Panc1 (cell line): Measurements from ENCODE around the gene SOHLH2. TPM values are rescaled to one million over a fixed set of nuclear protein-coding genes. Genes with fewer than 3 reads are reported as not detected.

ENCODE experiments used
- ATAC-seq: fragments of 200-7000 bp; cut with Tn5 transposase; 2 replicates; pipeline ENCODE4 v1.9.1; 2020; ENCODE audit warnings: mild to moderate bottlenecking, moderate library complexity
- BruUV-seq: library from RNA; stranded (reverse); fragments of 400-500 nt; replicated peaks from 2 replicates; lab custom pipeline; 2021; lab: Mats Ljungman, UMichigan
- CTCF ChIA-PET: fragments of 300-600 bp; sonication (Branson Sonifier 250); formaldehyde crosslinking; loops from one replicate; lab custom pipeline; 2022; ENCODE audit warnings: antibody characterized with exemption; lab: Charles Lee
- POLR2A ChIA-PET: fragments of 300-600 bp; sonication (Branson Sonifier 250); formaldehyde crosslinking; loops from one replicate; lab custom pipeline; 2022; ENCODE audit warnings: antibody characterized with exemption; lab: Charles Lee
- DNase-seq: peaks from one replicate; pipeline ENCODE4 v3.0.0-alpha.2; 2010; ENCODE audit warnings: low read depth, low spot score
- H3K27ac ChIP-seq: 2 replicates; pipeline ENCODE4 v1.5.1; 2011; ENCODE audit warnings: mild to moderate bottlenecking, low read length, inconsistent platforms
- H3K27me3 ChIP-seq: fragments of 200-500 bp; sonication (Bioruptor generic); 2 replicates; pipeline ENCODE4 v1.6.0; 2014; ENCODE audit warnings: low read length, inconsistent platforms; ENCODE audit not compliant: control insufficient read depth, insufficient read depth
- H3K36me3 ChIP-seq: fragments of 200-500 bp; sonication (Bioruptor generic); 2 replicates; pipeline ENCODE4 v1.5.1; 2014; ENCODE audit warnings: inconsistent platforms, mild to moderate bottlenecking, low read length, moderate library complexity; ENCODE audit not compliant: control insufficient read depth, insufficient read depth
- H3K4me1 ChIP-seq: 2 replicates; pipeline ENCODE4 v1.5.1; 2011; ENCODE audit warnings: inconsistent platforms, mild to moderate bottlenecking, low read length, moderate library complexity; ENCODE audit not compliant: control insufficient read depth, insufficient read depth
- H3K4me3 ChIP-seq, 2 experiments: 2 replicates each; pipeline ENCODE4 v1.5.1; 2011 to 2012; ENCODE audit warnings: low read depth in 2 of 2, low read length in 2 of 2, mild to moderate bottlenecking in 2 of 2, inconsistent platforms in 1 of 2, moderate library complexity in 1 of 2
- H3K9me3 ChIP-seq: fragments of 200-500 bp; sonication (Bioruptor generic); 2 replicates; pipeline ENCODE4 v1.5.1; 2014; ENCODE audit warnings: low read depth, mild to moderate bottlenecking, inconsistent platforms, low read length, moderate library complexity; ENCODE audit not compliant: control insufficient read depth, insufficient read depth
- CTCF ChIP-seq: fragments of 450-650 bp; IDR thresholded peaks from 2 replicates; pipeline ENCODE4 v1.5.1; 2017; ENCODE audit warnings: mild to moderate bottlenecking
- POLR2AphosphoS5 ChIP-seq: IDR thresholded peaks from 2 replicates; pipeline ENCODE4 v1.6.1; 2012; ENCODE audit warnings: mild to moderate bottlenecking, low read depth, low read length, moderate library complexity
- REST ChIP-seq, 2 experiments: IDR thresholded peaks; 2 replicates each; pipeline ENCODE4 v1.6.1; 2011 to 2012; ENCODE audit warnings: low read depth in 2 of 2, control low read depth in 1 of 2, low read length in 1 of 2, mild to moderate bottlenecking in 1 of 2, moderate library complexity in 1 of 2; ENCODE audit not compliant: insufficient read depth in 1 of 2
- SIN3A ChIP-seq: IDR thresholded peaks from 2 replicates; pipeline ENCODE4 v1.6.1; 2012; ENCODE audit warnings: low read depth, mild to moderate bottlenecking, low read length, moderate library complexity, borderline replicate concordance; ENCODE audit not compliant: insufficient read depth
- TCF7L2 ChIP-seq: IDR thresholded peaks from 2 replicates; pipeline ENCODE4 v1.6.1; 2011; ENCODE audit warnings: mild to moderate bottlenecking, low read depth, low read length, inconsistent platforms
- in situ Hi-C: cut with HindIII; loops from 2 replicates; pipeline ENCODE4 v1.10.0; 2016; ENCODE audit warnings: low sequenced_read_pairs, low pct_unique_long_range_greater_than_20kb
- intact Hi-C: fragments of 100-400 bp; cut with micrococcal nuclease; formaldehyde crosslinking; loops from one replicate; pipeline ENCODE4 v1.10.0; 2022; ENCODE audit not compliant: unreplicated experiment
- total RNA-seq: library from RNA; stranded (reverse); gene quantifications from one replicate; pipeline ENCODE4 v1.2.1, GENCODE V29; 2021; ENCODE audit not compliant: unreplicated experiment

The SOHLH2 gene
- total RNA-seq, 1 experiment from 2014 or later, result 0.08 TPM

- intact Hi-C loops (no loop called here), in situ Hi-C loops (no loop called here)
- Histone ChIP-seq H3K27me3 (no peaks in the 10 kb centered on the region), H3K4me3 (no peak overlapping the region), H3K36me3 (no peaks in the 10 kb centered on the region), H3K9me3 (no peaks in the 10 kb centered on the region), H3K4me1 (no peaks in the 10 kb centered on the region), H3K27ac (no peak overlapping the region)
- DNase-seq (no peak), ATAC-seq (no peak)
- TF ChIP-seq CTCF, result no peak
- no peak for TF ChIP-seq SIN3A
- TF ChIP-seq POLR2AphosphoS5, result no peak
- TF ChIP-seq TCF7L2, result no peak
- no peak for TF ChIP-seq REST (IDR thresholded peaks at IDR 0.05; ENCODE audit: insufficient read depth in 1 of 2, low read depth in 2 of 2, low read length in 1 of 2)
- ChIA-PET CTCF (no interaction called here), POLR2A (no interaction called here)
- BruUV-seq, result no TSS peak
Measured at GRCh38 chr13:36147330-36147729, 67.0 kb downstream of the SOHLH2 start.

GRCh38 chr13:36146511-36147269 is 67.7 kb downstream of the SOHLH2 start:
- Histone ChIP-seq H3K9me3 (no peaks in the 10 kb centered on the region), H3K36me3 (no peaks in the 10 kb centered on the region), H3K4me1 (no peaks in the 10 kb centered on the region), H3K27ac (no peak overlapping the region), H3K27me3 (no peaks in the 10 kb centered on the region), H3K4me3 (no peak overlapping the region)
- in situ Hi-C loops (no loop called here), intact Hi-C loops (no loop called here)
- DNase-seq (no peak), ATAC-seq (no peak)
- BruUV-seq, result no TSS peak
- no peak for TF ChIP-seq POLR2AphosphoS5
- TF ChIP-seq SIN3A, result no peak
- TF ChIP-seq CTCF, result no peak
- ChIA-PET POLR2A (no interaction called here), CTCF (no interaction called here)
